Activated CD4-positive, alpha-beta T cell treated with anti-CD3 and anti-CD28 coated beads for 36 hours (primary cell): ENCODE data around the gene LBHD2. TPM values are rescaled to one million over a fixed set of nuclear protein-coding genes. Genes with fewer than 3 reads are reported as not detected.
A peak's percentile ranks its signal among the peaks of the same experiment; 100 is the strongest.

ENCODE experiments used
- ATAC-seq: fragments of 200-7000 bp; cut with Tn5 transposase; one replicate; pipeline ENCODE4 v1.10.0; 2021; ENCODE audit warnings: mild to moderate bottlenecking, moderate library complexity
- CTCF ChIA-PET: fragments of 350-600 bp; sonication (Branson Sonifier 250); formaldehyde crosslinking; loops from one replicate; lab custom pipeline; 2021; ENCODE audit warnings: antibody characterized with exemption; lab: Charles Lee
- POLR2A ChIA-PET: fragments of 350-600 bp; sonication (Branson Sonifier 250); formaldehyde crosslinking; loops from one replicate; lab custom pipeline; 2021; ENCODE audit warnings: antibody characterized with exemption, inconsistent platforms; lab: Charles Lee
- DNase-seq: peaks from one replicate; pipeline ENCODE4 v3.0.0-alpha.2; 2020
- H3K27ac Mint-ChIP-seq: one replicate; pipeline ENCODE4 v1.8.0; 2021; ENCODE audit warnings: mixed read lengths
- H3K27me3 Mint-ChIP-seq: one replicate; pipeline ENCODE4 v1.8.0; 2021; ENCODE audit warnings: mixed read lengths
- H3K36me3 Mint-ChIP-seq: one replicate; pipeline ENCODE4 v1.8.0; 2021; ENCODE audit warnings: low read depth, mixed read lengths
- H3K4me1 Mint-ChIP-seq: one replicate; pipeline ENCODE4 v1.8.0; 2021; ENCODE audit warnings: mixed read lengths
- H3K4me3 Mint-ChIP-seq: one replicate; pipeline ENCODE4 v1.8.0; 2021; ENCODE audit warnings: mild to moderate bottlenecking, moderate library complexity, mixed read lengths
- H3K9me3 Mint-ChIP-seq: one replicate; pipeline ENCODE4 v1.8.0; 2021; ENCODE audit warnings: low read depth, mixed read lengths
- intact Hi-C, 2 experiments: fragments of 100-400 bp; cut with DNase I in 1 of 2; cut with micrococcal nuclease in 1 of 2; formaldehyde crosslinking; loops; one replicate each; pipeline versions ENCODE4 v1.14.2 to v1.15.1; 2022 to 2024; cut with DNase I, micrococcal nuclease
- total RNA-seq, 2 experiments: library from RNA; stranded (reverse); gene quantifications; one replicate each; pipeline ENCODE4 v1.2.3, GENCODE V29; 2021

The LBHD2 gene
- total RNA-seq, 2 experiments from 2014 or later = not detected

DNA sequence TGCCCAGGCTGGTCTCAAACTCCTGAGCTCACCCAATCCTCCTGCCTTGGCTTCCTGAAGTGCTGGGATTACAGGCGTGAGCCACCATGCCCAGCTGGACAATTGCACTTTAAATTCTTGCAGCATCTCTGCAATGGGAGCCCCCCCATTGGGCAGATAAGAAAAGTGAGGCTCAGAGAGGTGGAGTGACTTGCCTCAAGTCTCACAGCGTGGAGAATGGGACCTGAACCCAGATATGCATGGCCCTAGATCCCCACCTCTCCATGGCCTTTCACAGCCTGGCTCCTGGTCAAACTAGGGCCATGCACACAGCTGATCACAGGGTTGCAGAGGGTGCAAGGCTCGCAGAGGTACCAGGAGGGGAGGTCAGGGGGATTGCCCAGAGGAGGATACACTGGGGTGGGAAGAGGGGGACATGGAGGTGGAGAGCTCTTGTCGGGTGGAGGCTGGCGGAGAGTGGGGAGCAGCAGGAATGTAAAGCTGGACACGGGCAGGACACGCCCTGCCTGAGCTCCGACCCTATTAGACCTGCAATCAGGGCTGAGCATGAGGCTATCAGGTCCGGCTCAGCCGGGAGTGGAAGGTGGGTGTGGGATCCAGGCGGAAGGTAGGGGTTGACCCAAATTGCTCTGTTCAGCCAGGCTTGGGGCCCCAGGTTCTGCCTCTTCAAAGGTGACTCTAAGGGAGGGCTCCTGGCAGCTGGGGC, 17.4 kb downstream of the LBHD2 start:
- H3K9me3 Mint-ChIP-seq = no peaks in the 10 kb centered on the region
- no peak overlapping the region for H3K27ac Mint-ChIP-seq
- CTCF ChIA-PET = interaction anchor here (0.9 to 1.3 kb wide), 3 partner anchors 24 to 176 kb away, joined by 3 to 4 read pairs (median 3); no protein-coding TSS in a partner anchor
- POLR2A ChIA-PET = no interaction called here
- H3K4me1 Mint-ChIP-seq = peaks cover 8% of the 10 kb centered on the region
- intact Hi-C loops = no loop called here
- H3K36me3 Mint-ChIP-seq = no peaks in the 10 kb centered on the region
- H3K27me3 Mint-ChIP-seq = peaks cover 27% of the 10 kb centered on the region
- no peak for ATAC-seq
- no peak overlapping the region for H3K4me3 Mint-ChIP-seq
- no peak for DNase-seq

GRCh38 chr14:103101963-103102688, 18.1 kb downstream of the LBHD2 start:
- H3K27me3 Mint-ChIP-seq = peaks cover 27% of the 10 kb centered on the region
- CTCF ChIA-PET = interaction anchor here (0.7 to 1.3 kb wide), 3 partner anchors 82 to 802 kb away, joined by 3 to 4 read pairs (median 4); no protein-coding TSS in a partner anchor
- H3K36me3 Mint-ChIP-seq = no peaks in the 10 kb centered on the region
- H3K4me3 Mint-ChIP-seq = no peak overlapping the region
- no peak for DNase-seq
- intact Hi-C loops = no loop called here
- H3K27ac Mint-ChIP-seq = no peak overlapping the region
- no peak for ATAC-seq
- no peaks in the 10 kb centered on the region for H3K9me3 Mint-ChIP-seq
- peaks cover 8% of the 10 kb centered on the region for H3K4me1 Mint-ChIP-seq
- POLR2A ChIA-PET = no interaction called here

GRCh38 chr14:103102689-103103260, 18.8 kb downstream of the LBHD2 start:
- DNase-seq = no peak
- no peak for ATAC-seq
- POLR2A ChIA-PET = no interaction called here
- CTCF ChIA-PET = interaction anchor here (0.7 to 1.0 kb wide), 3 partner anchors 39 to 801 kb away, joined by 3 to 4 read pairs (median 3); no protein-coding TSS in a partner anchor
- Mint-ChIP-seq H3K27ac (no peak overlapping the region), H3K4me1 (peaks cover 8% of the 10 kb centered on the region), H3K4me3 (no peak overlapping the region), H3K36me3 (no peaks in the 10 kb centered on the region), H3K9me3 (no peaks in the 10 kb centered on the region), H3K27me3 (peaks cover 27% of the 10 kb centered on the region)
- intact Hi-C loops = no loop called here

GRCh38 chr14:103103461-103104388, 19.7 kb downstream of the LBHD2 start:
- Mint-ChIP-seq H3K4me1 (peaks cover 8% of the 10 kb centered on the region), H3K27ac (no peak overlapping the region), H3K4me3 (no peak overlapping the region), H3K9me3 (no peaks in the 10 kb centered on the region), H3K27me3 (peaks cover 27% of the 10 kb centered on the region), H3K36me3 (no peaks in the 10 kb centered on the region)
- DNase-seq = peak; percentile 43
- intact Hi-C loops = loop anchor here in 1 of 2 experiments (2.0 kb wide), 1 partner anchor 189 kb away; no protein-coding TSS in a partner anchor
- no peak for ATAC-seq
- POLR2A ChIA-PET = no interaction called here
- CTCF ChIA-PET = interaction anchor here (0.9 to 3.7 kb wide), 8 partner anchors 8 to 410 kb away, joined by 3 to 31 read pairs (median 4); partner anchors contain the start of genes EXOC3L4 and LBHD2

DNA sequence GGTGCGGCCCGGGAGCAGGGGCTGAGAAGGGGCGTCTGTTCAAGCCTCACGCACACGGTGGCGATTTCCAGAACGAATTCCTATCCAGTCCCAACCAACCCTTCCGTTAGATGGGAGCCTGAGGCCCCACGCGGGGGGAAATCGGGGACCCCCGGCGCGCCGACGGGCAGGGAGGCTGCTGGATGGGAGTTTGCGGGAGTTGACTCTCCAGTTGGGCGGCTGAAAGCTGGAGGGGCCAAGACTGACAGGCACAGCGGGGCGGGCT, 20.3 kb downstream of the LBHD2 start:
- Mint-ChIP-seq H3K27me3 (peaks cover 27% of the 10 kb centered on the region), H3K27ac (no peak overlapping the region), H3K36me3 (no peaks in the 10 kb centered on the region), H3K4me1 (peaks cover 10% of the 10 kb centered on the region), H3K4me3 (no peak overlapping the region), H3K9me3 (no peaks in the 10 kb centered on the region)
- no peak for ATAC-seq
- POLR2A ChIA-PET = no interaction called here
- intact Hi-C loops = loop anchor here in 1 of 2 experiments (2.0 kb wide), 1 partner anchor 188 kb away; no protein-coding TSS in a partner anchor
- CTCF ChIA-PET = interaction anchor here (0.6 to 3.7 kb wide), 31 partner anchors 9 to 1290 kb away, joined by 3 to 31 read pairs (median 4); partner anchors contain the start of genes EXOC3L4 and LBHD2
- DNase-seq = no peak

- H3K27me3 Mint-ChIP-seq = peaks cover 27% of the 10 kb centered on the region
- H3K4me1 Mint-ChIP-seq = peaks cover 10% of the 10 kb centered on the region
- H3K36me3 Mint-ChIP-seq = no peaks in the 10 kb centered on the region
- ATAC-seq (peak; percentile 82), DNase-seq (peak; percentile 85)
- intact Hi-C loops = loop anchor here (1.0 to 5.0 kb wide), 6 partner anchors 30 to 188 kb away; no protein-coding TSS in a partner anchor
- POLR2A ChIA-PET = interaction anchor here (1.4 kb wide), 1 partner anchor 14 kb away, joined by 4 read pairs; no protein-coding TSS in a partner anchor
- CTCF ChIA-PET = interaction anchor here (0.6 to 3.7 kb wide), 39 partner anchors 9 to 1289 kb away, joined by 3 to 31 read pairs (median 4); partner anchors contain the start of genes EXOC3L4 and LBHD2
- no peaks in the 10 kb centered on the region for H3K9me3 Mint-ChIP-seq
- no peak overlapping the region for H3K27ac Mint-ChIP-seq
- H3K4me3 Mint-ChIP-seq = no peak overlapping the region
These were observed 20.8 kb downstream of the LBHD2 start for GRCh38 chr14:103104654-103105452.

DNA sequence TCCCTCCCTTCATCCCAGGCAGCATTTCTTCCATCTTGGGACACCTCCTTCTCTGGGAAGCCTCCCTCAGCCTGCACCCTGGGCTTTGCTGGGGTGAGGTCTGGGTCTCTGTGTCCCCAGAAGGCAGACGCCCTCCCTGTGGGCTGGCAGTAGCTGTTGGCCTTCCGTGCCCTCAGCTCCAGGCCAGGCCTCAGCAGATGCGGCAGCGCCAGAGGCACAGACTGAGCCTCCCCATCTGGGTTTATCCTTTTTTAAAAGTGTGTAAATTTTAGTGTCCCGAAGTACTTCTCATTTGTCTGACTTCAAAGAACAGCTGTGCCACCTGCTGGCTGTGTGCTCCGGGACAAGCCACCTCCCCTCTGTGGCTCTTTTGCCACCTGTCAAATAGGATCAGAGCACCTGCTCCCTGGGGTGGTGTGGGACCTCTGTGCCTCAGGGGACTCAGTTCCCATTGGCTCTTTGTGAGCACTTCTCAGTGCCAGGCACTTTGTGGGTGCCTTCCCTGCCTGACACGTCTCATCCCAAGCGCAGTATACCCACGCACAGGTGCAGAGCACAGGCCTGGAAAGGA, 21.7 kb downstream of the LBHD2 start:
- ATAC-seq (no peak), DNase-seq (peak; percentile 50)
- ChIA-PET CTCF (interaction anchor here (0.6 to 3.7 kb wide), 24 partner anchors 10 to 601 kb away, joined by 3 to 31 read pairs (median 5); partner anchors contain the start of genes EXOC3L4 and LBHD2), POLR2A (interaction anchor here (1.4 kb wide), 1 partner anchor 15 kb away, joined by 4 read pairs; no protein-coding TSS in a partner anchor)
- no peak overlapping the region for H3K4me3 Mint-ChIP-seq
- H3K27ac Mint-ChIP-seq = no peak overlapping the region
- peaks cover 27% of the 10 kb centered on the region for H3K27me3 Mint-ChIP-seq
- no peaks in the 10 kb centered on the region for H3K36me3 Mint-ChIP-seq
- peaks cover 10% of the 10 kb centered on the region for H3K4me1 Mint-ChIP-seq
- intact Hi-C loops = loop anchor here (1.0 to 5.0 kb wide), 6 partner anchors 30 to 188 kb away; no protein-coding TSS in a partner anchor
- H3K9me3 Mint-ChIP-seq = no peaks in the 10 kb centered on the region

- no peak for ATAC-seq
- H3K4me1 Mint-ChIP-seq = peaks cover 10% of the 10 kb centered on the region
- no peak overlapping the region for H3K27ac Mint-ChIP-seq
- no peaks in the 10 kb centered on the region for H3K9me3 Mint-ChIP-seq
- H3K27me3 Mint-ChIP-seq = peaks cover 17% of the 10 kb centered on the region
- no peak for DNase-seq
- H3K4me3 Mint-ChIP-seq = no peak overlapping the region
- POLR2A ChIA-PET = no interaction called here
- intact Hi-C loops = loop anchor here in 1 of 2 experiments (5.0 kb wide), 1 partner anchor 80 kb away; no protein-coding TSS in a partner anchor
- CTCF ChIA-PET = interaction anchor here (0.6 to 2.7 kb wide), 2 partner anchors 33 to 463 kb away, joined by 3 to 12 read pairs; no protein-coding TSS in a partner anchor
- H3K36me3 Mint-ChIP-seq = no peaks in the 10 kb centered on the region
These were observed 23.4 kb downstream of the LBHD2 start for GRCh38 chr14:103107455-103107854.

- H3K36me3 Mint-ChIP-seq = no peaks in the 10 kb centered on the region
- intact Hi-C loops = loop anchor here in 1 of 2 experiments (5.0 kb wide), 1 partner anchor 79 kb away; no protein-coding TSS in a partner anchor
- ATAC-seq = no peak
- DNase-seq = no peak
- H3K4me3 Mint-ChIP-seq = no peak overlapping the region
- no peaks in the 10 kb centered on the region for H3K9me3 Mint-ChIP-seq
- H3K27me3 Mint-ChIP-seq = peaks cover 17% of the 10 kb centered on the region
- CTCF ChIA-PET = interaction anchor here (1.0 to 1.4 kb wide), 2 partner anchors 16 to 33 kb away, joined by 4 to 6 read pairs; no protein-coding TSS in a partner anchor
- POLR2A ChIA-PET = interaction anchor here (0.5 kb wide), 1 partner anchor 198 kb away, joined by 3 read pairs; no protein-coding TSS in a partner anchor
- no peak overlapping the region for H3K27ac Mint-ChIP-seq
- peaks cover 10% of the 10 kb centered on the region for H3K4me1 Mint-ChIP-seq
These were observed 24.1 kb downstream of the LBHD2 start for GRCh38 chr14:103107941-103108748.
